PC-9 (cell line): ENCODE results near the gene ASB10. TPM values are rescaled to one million over a fixed set of nuclear protein-coding genes. Genes with fewer than 3 reads are reported as not detected.

Experiments used
- BruUV-seq: library from RNA; stranded (reverse); fragments of 400-500 nt; replicated peaks from 2 replicates; lab custom pipeline; 2021; lab: Mats Ljungman, UMichigan
- CTCF ChIA-PET: fragments of 300-600 bp; sonication (Branson Sonifier 250); formaldehyde crosslinking; loops from one replicate; lab custom pipeline; 2022; ENCODE audit warnings: antibody characterized with exemption; lab: Charles Lee
- POLR2A ChIA-PET: fragments of 300-600 bp; sonication (Branson Sonifier 250); formaldehyde crosslinking; loops from one replicate; lab custom pipeline; 2022; ENCODE audit warnings: antibody characterized with exemption; ENCODE audit not compliant: unreplicated experiment; lab: Charles Lee
- DNase-seq, 2 experiments: peaks; one replicate each; pipeline versions ENCODE4 v3.0.0 to v3.0.0-alpha.2; 2015 to 2022; ENCODE audit warnings: mixed read lengths in 1 of 2
- H2AFZ ChIP-seq: fragments of 200-600 bp; sonication (generic); 2 replicates; pipeline ENCODE4 v1.8.1; 2017; ENCODE audit warnings: antibody characterized with exemption
- H3F3A ChIP-seq: fragments of 200-600 bp; sonication (generic); 2 replicates; pipeline ENCODE4 v1.8.1; 2017; ENCODE audit warnings: antibody characterized with exemption, mild to moderate bottlenecking, low read depth; ENCODE audit not compliant: insufficient read depth
- H3K27ac ChIP-seq: fragments of 200-600 bp; sonication (generic); 2 replicates; pipeline ENCODE4 v1.6.1; 2016; ENCODE audit warnings: mixed run types
- H3K27me3 ChIP-seq: fragments of 200-600 bp; sonication (generic); 2 replicates; pipeline ENCODE4 v1.6.1; 2016; ENCODE audit warnings: low read depth, mixed run types; ENCODE audit not compliant: insufficient read depth
- H3K36me3 ChIP-seq: fragments of 200-600 bp; sonication (generic); 2 replicates; pipeline ENCODE4 v1.6.1; 2016; ENCODE audit warnings: low read depth, mixed run types
- H3K4me1 ChIP-seq: fragments of 200-600 bp; sonication (generic); replicated peaks from 2 replicates; pipeline ENCODE4 v1.6.1; 2016; ENCODE audit warnings: mixed run types; ENCODE audit not compliant: insufficient read depth
- H3K4me2 ChIP-seq: fragments of 200-600 bp; sonication (generic); 2 replicates; pipeline ENCODE4 v1.6.1; 2017; ENCODE audit warnings: mixed run types
- H3K4me3 ChIP-seq: fragments of 200-600 bp; sonication (generic); 2 replicates; pipeline ENCODE4 v1.6.1; 2016; ENCODE audit warnings: mixed run types
- H3K79me2 ChIP-seq: fragments of 200-600 bp; sonication (generic); 2 replicates; pipeline ENCODE4 v1.6.1; 2017; ENCODE audit warnings: low read depth, mixed run types
- H3K9me2 ChIP-seq: fragments of 200-600 bp; sonication (generic); 2 replicates; pipeline ENCODE4 v1.8.1; 2017; ENCODE audit warnings: mild to moderate bottlenecking; ENCODE audit not compliant: insufficient read depth
- H3K9me3 ChIP-seq: fragments of 200-600 bp; sonication (generic); 2 replicates; pipeline ENCODE4 v1.8.1; 2016; ENCODE audit warnings: low read depth; ENCODE audit not compliant: insufficient read depth
- H4K20me1 ChIP-seq: fragments of 200-600 bp; sonication (generic); 2 replicates; pipeline ENCODE4 v1.8.1; 2017; ENCODE audit not compliant: insufficient read depth
- CTCF ChIP-seq: fragments of 200-600 bp; sonication (generic); conservative IDR thresholded peaks from 2 replicates; pipeline ENCODE4 v1.6.1; 2017; ENCODE audit warnings: mixed run types, antibody characterized with exemption, mild to moderate bottlenecking, moderate library complexity
- EZH2 ChIP-seq: fragments of 200-600 bp; sonication (generic); IDR thresholded peaks from 2 replicates; pipeline ENCODE4 v1.8.0; 2017; ENCODE audit warnings: antibody characterized with exemption, low read depth
- intact Hi-C: fragments of 100-400 bp; cut with micrococcal nuclease; formaldehyde crosslinking; loops from one replicate; pipeline ENCODE4 v1.10.0; 2022; ENCODE audit not compliant: unreplicated experiment
- total RNA-seq: library from RNA; stranded (reverse); gene quantifications from 2 replicates; pipeline ENCODE4 v1.2.3, GENCODE V29; 2021

The ASB10 gene
- total RNA-seq, 1 experiment from 2014 or later = not detected

GRCh38 chr7:151188252-151188542 is 1.1 kb upstream of the ASB10 start:
- Histone ChIP-seq H4K20me1 (no peaks in the 10 kb centered on the region), H3F3A (no peaks in the 10 kb centered on the region), H3K9me2 (no peaks in the 10 kb centered on the region), H3K79me2 (no peaks in the 10 kb centered on the region), H3K4me2 (no peak overlapping the region), H3K27me3 (peaks cover 97% of the 10 kb centered on the region), H3K9me3 (no peaks in the 10 kb centered on the region), H3K27ac (no peak overlapping the region), H2AFZ (no peak overlapping the region), H3K4me1 (no peaks in the 10 kb centered on the region), H3K36me3 (no peaks in the 10 kb centered on the region), H3K4me3 (no peak overlapping the region)
- no peak for TF ChIP-seq CTCF
- TF ChIP-seq EZH2 = no peak
- no TSS peak for BruUV-seq
- ChIA-PET POLR2A (no interaction called here), CTCF (no interaction called here)
- no peak for DNase-seq
- intact Hi-C loops = no loop called here

- Histone ChIP-seq H4K20me1 (no peaks in the 10 kb centered on the region), H3K27ac (no peak overlapping the region), H3K4me2 (no peak overlapping the region), H3K9me3 (no peaks in the 10 kb centered on the region), H3K79me2 (no peaks in the 10 kb centered on the region), H2AFZ (no peak overlapping the region), H3K27me3 (peaks cover 97% of the 10 kb centered on the region), H3K4me3 (no peak overlapping the region), H3K4me1 (no peaks in the 10 kb centered on the region), H3K9me2 (no peaks in the 10 kb centered on the region), H3F3A (no peaks in the 10 kb centered on the region), H3K36me3 (no peaks in the 10 kb centered on the region)
- ChIA-PET POLR2A (no interaction called here), CTCF (no interaction called here)
- no peak for DNase-seq
- no peak for TF ChIP-seq CTCF
- TF ChIP-seq EZH2 = no peak
- intact Hi-C loops = no loop called here
- BruUV-seq = no TSS peak
Measured at GRCh38 chr7:151187409-151188251, 580 bp upstream of the ASB10 start.

GRCh38 chr7:151185762-151186639 is 1.0 kb downstream of the ASB10 start:
- no peaks in the 10 kb centered on the region for H4K20me1 ChIP-seq
- DNase-seq = no peak
- H3K4me1 ChIP-seq = no peaks in the 10 kb centered on the region
- no peaks in the 10 kb centered on the region for H3K9me3 ChIP-seq
- H3K79me2 ChIP-seq = no peaks in the 10 kb centered on the region
- no peaks in the 10 kb centered on the region for H3K36me3 ChIP-seq
- intact Hi-C loops = no loop called here
- H3K4me3 ChIP-seq = no peak overlapping the region
- no peaks in the 10 kb centered on the region for H3F3A ChIP-seq
- H2AFZ ChIP-seq = no peak overlapping the region
- BruUV-seq = no TSS peak
- no peak overlapping the region for H3K27ac ChIP-seq
- peaks cover 97% of the 10 kb centered on the region for H3K27me3 ChIP-seq
- H3K4me2 ChIP-seq = no peak overlapping the region
- H3K9me2 ChIP-seq = no peaks in the 10 kb centered on the region
- TF ChIP-seq CTCF (no peak), EZH2 (no peak)
- POLR2A ChIA-PET = no interaction called here
- CTCF ChIA-PET = no interaction called here
